Measurements from ENCODE around the gene MCRIP2.

DNA sequence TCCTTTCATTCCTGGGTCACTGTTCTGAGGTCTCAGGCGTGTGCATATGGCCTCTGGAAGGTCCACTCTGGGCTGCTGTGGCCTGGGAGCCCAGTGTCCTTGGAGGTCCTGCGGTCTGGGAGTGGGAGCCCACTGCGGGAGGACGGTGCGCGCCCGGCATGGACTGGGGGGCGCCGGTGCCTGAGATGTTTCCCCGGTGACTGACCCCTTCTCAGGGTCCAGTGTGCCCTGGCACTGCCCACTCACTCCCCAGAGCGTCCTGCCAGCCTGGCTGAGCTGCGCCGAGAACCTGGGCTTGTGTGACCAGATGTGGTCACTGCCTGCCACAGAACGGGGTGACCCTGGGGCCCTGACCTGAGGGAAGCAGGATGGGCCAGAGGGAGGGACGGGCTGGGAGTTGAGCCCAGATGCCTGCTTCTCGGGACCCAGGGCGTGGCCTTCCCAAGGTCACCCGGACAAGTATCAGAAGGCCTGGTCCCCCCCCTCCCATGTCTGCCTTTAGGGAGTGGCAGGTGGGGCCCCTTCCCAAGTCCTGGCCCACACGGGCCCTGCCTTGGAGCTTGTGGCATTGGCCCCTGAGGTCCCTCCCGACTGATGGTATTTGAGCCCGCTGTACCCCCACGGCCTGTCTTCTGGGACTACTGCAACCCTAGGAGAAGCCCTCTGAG lies 32.7 kb downstream of the MCRIP2 start:
- no peak for TF ChIP-seq POLR2AphosphoS5 (IDR thresholded peaks at IDR 0.05)
- TF ChIP-seq, protein P1, sequence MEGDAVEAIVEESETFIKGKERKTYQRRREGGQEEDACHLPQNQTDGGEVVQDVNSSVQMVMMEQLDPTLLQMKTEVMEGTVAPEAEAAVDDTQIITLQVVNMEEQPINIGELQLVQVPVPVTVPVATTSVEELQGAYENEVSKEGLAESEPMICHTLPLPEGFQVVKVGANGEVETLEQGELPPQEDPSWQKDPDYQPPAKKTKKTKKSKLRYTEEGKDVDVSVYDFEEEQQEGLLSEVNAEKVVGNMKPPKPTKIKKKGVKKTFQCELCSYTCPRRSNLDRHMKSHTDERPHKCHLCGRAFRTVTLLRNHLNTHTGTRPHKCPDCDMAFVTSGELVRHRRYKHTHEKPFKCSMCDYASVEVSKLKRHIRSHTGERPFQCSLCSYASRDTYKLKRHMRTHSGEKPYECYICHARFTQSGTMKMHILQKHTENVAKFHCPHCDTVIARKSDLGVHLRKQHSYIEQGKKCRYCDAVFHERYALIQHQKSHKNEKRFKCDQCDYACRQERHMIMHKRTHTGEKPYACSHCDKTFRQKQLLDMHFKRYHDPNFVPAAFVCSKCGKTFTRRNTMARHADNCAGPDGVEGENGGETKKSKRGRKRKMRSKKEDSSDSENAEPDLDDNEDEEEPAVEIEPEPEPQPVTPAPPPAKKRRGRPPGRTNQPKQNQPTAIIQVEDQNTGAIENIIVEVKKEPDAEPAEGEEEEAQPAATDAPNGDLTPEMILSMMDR (IDR thresholded peaks at IDR 0.05; ENCODE audit: poor library complexity, severe bottlenecking), result no peak
- no peak for TF ChIP-seq EZH2 (IDR thresholded peaks at IDR 0.05; ENCODE audit: borderline replicate concordance, insufficient read depth, low read length, poor library complexity, severe bottlenecking)
- no peak for TF ChIP-seq TAF1 (IDR thresholded peaks at IDR 0.05; ENCODE audit: low read depth)
- TF ChIP-seq EP300 (conservative IDR thresholded peaks at IDR 0.05; ENCODE audit: poor library complexity, severe bottlenecking), result no peak
- TF ChIP-seq, protein P2, sequence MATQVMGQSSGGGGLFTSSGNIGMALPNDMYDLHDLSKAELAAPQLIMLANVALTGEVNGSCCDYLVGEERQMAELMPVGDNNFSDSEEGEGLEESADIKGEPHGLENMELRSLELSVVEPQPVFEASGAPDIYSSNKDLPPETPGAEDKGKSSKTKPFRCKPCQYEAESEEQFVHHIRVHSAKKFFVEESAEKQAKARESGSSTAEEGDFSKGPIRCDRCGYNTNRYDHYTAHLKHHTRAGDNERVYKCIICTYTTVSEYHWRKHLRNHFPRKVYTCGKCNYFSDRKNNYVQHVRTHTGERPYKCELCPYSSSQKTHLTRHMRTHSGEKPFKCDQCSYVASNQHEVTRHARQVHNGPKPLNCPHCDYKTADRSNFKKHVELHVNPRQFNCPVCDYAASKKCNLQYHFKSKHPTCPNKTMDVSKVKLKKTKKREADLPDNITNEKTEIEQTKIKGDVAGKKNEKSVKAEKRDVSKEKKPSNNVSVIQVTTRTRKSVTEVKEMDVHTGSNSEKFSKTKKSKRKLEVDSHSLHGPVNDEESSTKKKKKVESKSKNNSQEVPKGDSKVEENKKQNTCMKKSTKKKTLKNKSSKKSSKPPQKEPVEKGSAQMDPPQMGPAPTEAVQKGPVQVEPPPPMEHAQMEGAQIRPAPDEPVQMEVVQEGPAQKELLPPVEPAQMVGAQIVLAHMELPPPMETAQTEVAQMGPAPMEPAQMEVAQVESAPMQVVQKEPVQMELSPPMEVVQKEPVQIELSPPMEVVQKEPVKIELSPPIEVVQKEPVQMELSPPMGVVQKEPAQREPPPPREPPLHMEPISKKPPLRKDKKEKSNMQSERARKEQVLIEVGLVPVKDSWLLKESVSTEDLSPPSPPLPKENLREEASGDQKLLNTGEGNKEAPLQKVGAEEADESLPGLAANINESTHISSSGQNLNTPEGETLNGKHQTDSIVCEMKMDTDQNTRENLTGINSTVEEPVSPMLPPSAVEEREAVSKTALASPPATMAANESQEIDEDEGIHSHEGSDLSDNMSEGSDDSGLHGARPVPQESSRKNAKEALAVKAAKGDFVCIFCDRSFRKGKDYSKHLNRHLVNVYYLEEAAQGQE (IDR thresholded peaks at IDR 0.05; ENCODE audit: borderline replicate concordance), result no peak

Measured in neural cell (in vitro differentiated cells).